ENCODE measurements around the gene ACBD6.

The ACBD6 gene

DNA sequence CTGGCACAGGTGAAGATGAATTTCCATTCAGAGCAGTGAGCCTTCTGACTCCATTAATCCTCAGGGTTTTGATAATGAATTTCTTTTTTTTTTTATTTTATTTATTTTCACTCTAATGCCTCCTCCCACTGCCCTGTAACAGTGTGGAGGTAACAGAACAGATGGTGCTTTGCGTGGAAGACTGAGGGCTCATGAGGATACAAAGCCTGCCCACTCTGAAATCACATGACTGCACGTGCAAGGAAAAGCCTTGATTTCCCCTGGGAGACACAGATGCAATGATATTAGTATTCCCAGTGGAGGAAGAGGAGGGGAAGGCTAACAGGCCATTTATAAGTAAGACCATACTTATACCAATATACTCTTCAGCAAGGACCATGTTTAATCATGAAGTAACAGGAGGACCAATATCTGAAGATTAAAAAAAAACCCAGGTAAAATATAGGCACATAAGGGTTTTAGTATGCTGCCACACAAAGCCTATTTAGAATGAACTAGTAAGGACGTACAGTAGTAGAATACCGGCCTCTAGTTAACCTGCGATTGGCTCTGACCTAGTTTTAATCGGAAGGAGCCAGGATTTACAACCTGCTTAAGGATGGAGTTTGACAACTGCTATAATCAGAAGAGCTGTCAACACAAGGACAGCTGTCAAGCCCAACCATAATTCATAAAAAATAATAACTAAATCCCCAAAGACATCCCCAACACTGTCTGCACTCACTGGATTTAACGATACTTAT lies 202.7 kb downstream of the ACBD6 start:
- Histone ChIP-seq H3K27ac (ENCODE audit: poor library complexity, severe bottlenecking) (no peak overlapping the region), H3K9me3 (ENCODE audit: severe bottlenecking) (no peaks in the 10 kb centered on the region), H3K4me1 (ENCODE audit: insufficient read depth, poor library complexity, severe bottlenecking) (no peaks in the 10 kb centered on the region), H3K4me3 (ENCODE audit: severe bottlenecking) (no peak overlapping the region), H3K27me3 (ENCODE audit: insufficient read depth, poor library complexity, severe bottlenecking) (no peaks in the 10 kb centered on the region), H3K36me3 (ENCODE audit: low read depth) (no peaks in the 10 kb centered on the region)
- no peak for TF ChIP-seq CTCF (IDR thresholded peaks at IDR 0.05; ENCODE audit: poor library complexity, severe bottlenecking)
- ATAC-seq (ENCODE audit: low read depth): no peak
- DNase-seq (ENCODE audit: low spot score): no peak

DNA sequence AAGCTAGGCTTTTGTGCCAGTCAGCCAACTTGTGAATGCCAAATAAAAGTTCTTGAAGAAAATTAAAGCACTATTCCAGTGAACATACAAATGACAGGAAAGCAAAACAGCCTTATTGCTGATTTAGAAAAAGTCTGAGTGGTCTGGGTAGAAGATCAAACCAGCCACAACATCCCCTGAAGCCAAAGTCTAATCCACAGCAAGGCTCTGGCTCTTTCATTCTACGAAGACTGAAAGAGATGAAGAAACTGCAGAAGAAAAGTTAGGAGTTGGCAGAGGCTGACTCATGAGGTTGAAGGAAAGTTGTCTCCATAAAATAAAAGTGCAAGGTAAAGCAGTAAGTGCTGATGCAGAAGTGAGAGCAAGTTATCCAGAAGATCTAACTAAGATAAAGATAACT lies 206.4 kb downstream of the ACBD6 start:
- TF ChIP-seq CTCF (IDR thresholded peaks at IDR 0.05; ENCODE audit: poor library complexity, severe bottlenecking): no peak

GRCh38 chr1:180294711-180295110 lies 207.7 kb downstream of the ACBD6 start:
- no peak for ATAC-seq (ENCODE audit: low read depth)

More for the DNA sequence above, 206.4 kb downstream of the ACBD6 start:
- no peaks in the 10 kb centered on the region for H3K4me1 ChIP-seq (ENCODE audit: insufficient read depth, poor library complexity, severe bottlenecking)
- no peaks in the 10 kb centered on the region for H3K36me3 ChIP-seq (ENCODE audit: low read depth)
- H3K27me3 ChIP-seq (ENCODE audit: insufficient read depth, poor library complexity, severe bottlenecking): no peaks in the 10 kb centered on the region
- H3K4me3 ChIP-seq (ENCODE audit: severe bottlenecking): no peak overlapping the region
- no peak for DNase-seq (ENCODE audit: low spot score)
- no peak for ATAC-seq (ENCODE audit: low read depth)
- no peak overlapping the region for H3K27ac ChIP-seq (ENCODE audit: poor library complexity, severe bottlenecking)
- H3K9me3 ChIP-seq (ENCODE audit: severe bottlenecking): no peaks in the 10 kb centered on the region

DNA sequence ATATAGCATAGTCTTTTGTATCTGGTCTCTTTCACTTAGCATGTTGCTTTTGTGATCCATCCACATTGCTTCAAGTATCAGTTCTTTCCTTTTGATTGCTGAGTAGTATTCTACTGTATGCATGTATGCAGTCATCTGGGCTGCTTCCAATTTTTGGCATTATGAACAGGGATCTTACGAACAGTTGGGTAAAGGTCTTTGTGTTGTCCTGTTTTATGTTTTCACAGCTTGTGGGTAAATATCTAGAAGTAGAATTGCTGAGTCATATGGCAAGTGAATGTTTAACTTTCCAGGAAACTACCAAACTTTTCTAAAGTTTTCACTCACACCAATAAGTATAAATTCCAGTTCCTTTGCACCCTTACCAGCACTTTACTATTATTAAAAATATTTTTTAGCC lies 211.4 kb downstream of the ACBD6 start:
- Histone ChIP-seq H3K36me3 (ENCODE audit: low read depth) (peaks cover 23% of the 10 kb centered on the region), H3K4me3 (ENCODE audit: severe bottlenecking) (no peak overlapping the region), H3K27me3 (ENCODE audit: insufficient read depth, poor library complexity, severe bottlenecking) (no peaks in the 10 kb centered on the region), H3K27ac (ENCODE audit: poor library complexity, severe bottlenecking) (no peak overlapping the region), H3K4me1 (ENCODE audit: insufficient read depth, poor library complexity, severe bottlenecking) (no peaks in the 10 kb centered on the region), H3K9me3 (ENCODE audit: severe bottlenecking) (no peaks in the 10 kb centered on the region)
- ATAC-seq (ENCODE audit: low read depth) (no peak), DNase-seq (ENCODE audit: low spot score) (no peak)
- TF ChIP-seq CTCF (IDR thresholded peaks at IDR 0.05; ENCODE audit: poor library complexity, severe bottlenecking): no peak

More at GRCh38 chr1:180294711-180295110, 207.7 kb downstream of the ACBD6 start:
- Histone ChIP-seq H3K27ac (ENCODE audit: poor library complexity, severe bottlenecking) (no peak overlapping the region), H3K4me3 (ENCODE audit: severe bottlenecking) (no peak overlapping the region), H3K27me3 (ENCODE audit: insufficient read depth, poor library complexity, severe bottlenecking) (no peaks in the 10 kb centered on the region), H3K4me1 (ENCODE audit: insufficient read depth, poor library complexity, severe bottlenecking) (no peaks in the 10 kb centered on the region), H3K9me3 (ENCODE audit: severe bottlenecking) (no peaks in the 10 kb centered on the region), H3K36me3 (ENCODE audit: low read depth) (no peaks in the 10 kb centered on the region)
- no peak for TF ChIP-seq CTCF (IDR thresholded peaks at IDR 0.05; ENCODE audit: poor library complexity, severe bottlenecking)
- no peak for DNase-seq (ENCODE audit: low spot score)

Measured in RWPE2 (cell line).